ENCODE data around the gene BCHE.
"Not testable (repeated sequence)": the region's sequence is repeated elsewhere in the genome, so short reads cannot be mapped to it uniquely, and the experiment has no call there.

The BCHE gene

GRCh38 chr3:165816209-165816608 lies 21.0 kb downstream of the BCHE start:
- DNase-seq (ENCODE audit: low read depth) = no peak

DNA sequence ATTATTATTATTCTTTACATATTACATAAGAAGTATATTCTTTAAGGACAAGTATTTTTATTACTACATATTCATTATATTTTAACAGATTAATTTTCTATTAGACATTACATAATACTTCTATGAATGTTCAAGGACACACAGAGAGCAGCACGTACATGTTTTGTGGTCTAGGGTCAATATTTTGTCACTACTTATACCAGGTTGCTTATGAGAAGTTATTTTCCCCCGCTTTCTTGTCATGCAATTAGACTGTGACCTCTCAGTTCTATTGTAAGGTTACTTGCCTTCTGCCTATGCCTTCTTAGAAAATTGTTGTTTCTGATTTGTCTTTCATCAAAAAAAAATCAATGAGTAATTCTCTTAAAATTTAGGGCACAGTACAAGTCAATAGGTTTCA lies 21.5 kb downstream of the BCHE start:
- no peak for DNase-seq (ENCODE audit: low read depth)

DNA sequence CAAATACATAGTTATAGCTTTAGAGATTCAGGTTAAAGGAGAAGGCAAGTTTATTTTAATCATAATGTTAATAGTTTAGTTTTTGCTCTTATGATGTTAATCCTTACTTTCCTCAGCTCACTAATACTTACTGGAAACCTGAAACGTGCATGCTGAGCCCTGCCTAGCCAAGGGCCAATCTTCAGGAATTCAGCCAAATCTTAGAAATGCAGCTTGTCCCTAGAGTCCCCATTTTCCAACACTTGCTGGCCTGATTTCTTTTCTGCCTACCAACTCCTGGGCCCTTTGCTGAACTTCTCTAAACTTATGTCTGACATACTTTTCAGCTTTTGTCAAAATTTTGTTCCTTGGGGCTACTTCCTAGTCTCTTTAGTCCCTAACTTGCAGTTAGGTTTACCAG lies 22.8 kb downstream of the BCHE start:
- DNase-seq (ENCODE audit: low read depth) = no peak

GRCh38 chr3:165807937-165808336 lies 29.3 kb downstream of the BCHE start:
- not testable (repeated sequence) for DNase-seq (ENCODE audit: low read depth)

GRCh38 chr3:165805946-165806561 lies 31.2 kb downstream of the BCHE start:
- DNase-seq (ENCODE audit: low read depth) = no peak

DNA sequence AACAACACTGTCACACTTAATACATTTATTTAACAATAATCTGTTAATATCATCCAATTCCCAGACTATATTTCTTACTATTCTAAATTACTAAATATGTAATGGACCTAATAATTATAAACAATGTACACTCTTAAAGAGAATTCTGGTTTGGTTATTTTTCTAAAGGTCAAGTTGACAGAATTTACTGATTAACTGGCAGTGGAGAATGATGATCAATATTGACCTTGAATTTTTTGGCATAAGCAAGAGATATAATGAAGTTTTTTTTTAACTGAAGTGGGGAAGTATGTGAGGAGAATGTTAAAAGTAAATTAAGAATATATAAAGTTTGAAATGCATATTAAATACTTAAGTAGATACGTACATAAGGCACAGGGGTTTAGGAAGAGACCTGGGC lies 33.8 kb downstream of the BCHE start:
- no peak for DNase-seq (ENCODE audit: low read depth)

- DNase-seq (ENCODE audit: low read depth) = no peak
These were observed 36.3 kb downstream of the BCHE start for GRCh38 chr3:165800970-165801369.

- no peak for DNase-seq (ENCODE audit: low read depth)
These were observed 38.2 kb downstream of the BCHE start for GRCh38 chr3:165799026-165799425.

- DNase-seq (ENCODE audit: low read depth) = no peak
These were observed 39.7 kb downstream of the BCHE start for GRCh38 chr3:165797551-165797950.

- no peak for DNase-seq (ENCODE audit: low read depth)
These were observed 40.5 kb downstream of the BCHE start for GRCh38 chr3:165796701-165797100.

- DNase-seq (ENCODE audit: low read depth) = no peak
These were observed 48.7 kb downstream of the BCHE start for GRCh38 chr3:165788531-165788930.

GRCh38 chr3:165786013-165786412 lies 51.2 kb downstream of the BCHE start:
- no peak for DNase-seq (ENCODE audit: low read depth)

- no peak for DNase-seq (ENCODE audit: low read depth)
These were observed 52.9 kb downstream of the BCHE start for GRCh38 chr3:165784337-165784736.

DNA sequence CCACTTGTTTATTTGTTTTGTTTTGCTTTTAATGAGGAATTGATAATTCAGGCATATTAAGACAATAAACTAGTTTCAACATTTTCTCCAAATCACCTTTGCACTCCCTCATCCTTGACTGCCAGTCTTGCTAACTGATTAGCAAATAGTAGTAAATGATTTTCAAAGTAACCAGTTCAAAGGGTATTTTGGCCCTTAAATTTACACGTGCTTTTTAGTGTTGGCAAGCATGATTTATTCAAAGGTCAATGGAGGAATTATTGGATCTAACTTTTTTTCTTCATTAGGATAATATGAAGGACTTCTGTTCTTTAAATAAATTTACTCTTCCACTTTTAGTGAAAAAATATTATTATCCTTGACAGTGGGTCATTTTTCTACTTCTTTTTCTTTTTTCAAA lies 53.8 kb downstream of the BCHE start:
- no peak for DNase-seq (ENCODE audit: low read depth)

DNA sequence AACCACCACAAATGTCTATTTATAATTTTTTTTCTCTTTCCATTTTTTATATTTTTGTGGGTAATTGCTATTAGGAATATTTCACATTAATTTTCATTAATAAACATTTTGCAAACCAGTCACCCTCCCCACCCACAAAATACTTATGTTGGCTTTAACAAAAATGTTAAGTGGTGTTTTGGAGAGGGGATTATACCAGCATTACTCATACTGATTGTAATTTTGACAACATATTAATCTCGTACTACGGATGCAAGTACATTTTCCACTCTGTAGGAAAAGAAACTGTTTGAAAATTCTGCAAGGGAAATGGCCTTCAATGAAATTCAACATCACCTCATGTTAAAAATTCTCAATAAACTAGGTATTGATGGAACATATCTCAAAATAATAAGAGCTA lies 58.3 kb downstream of the BCHE start:
- DNase-seq (ENCODE audit: low read depth) = no peak

GRCh38 chr3:165778456-165778855 lies 58.8 kb downstream of the BCHE start:
- no peak for DNase-seq (ENCODE audit: low read depth)

DNA sequence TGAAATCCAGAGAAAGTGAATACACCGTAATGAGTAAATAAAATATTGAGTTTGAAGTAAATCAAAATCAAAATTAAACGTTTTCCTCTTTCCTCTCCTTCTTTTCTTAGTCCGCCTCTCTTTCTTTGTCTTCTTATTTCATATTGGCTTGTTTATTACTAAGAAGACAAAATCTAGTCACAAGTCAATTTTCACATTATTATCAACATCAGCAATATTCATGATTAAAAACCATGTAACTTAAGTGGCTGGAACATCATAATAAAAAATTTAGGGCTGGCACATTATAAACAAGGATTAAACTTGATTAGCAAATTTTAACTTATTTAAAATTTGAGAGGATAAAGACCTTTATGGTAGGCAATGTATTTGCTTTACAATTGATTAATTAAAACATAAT lies 61.4 kb downstream of the BCHE start:
- DNase-seq (ENCODE audit: low read depth) = no peak

GRCh38 chr3:165770781-165771180 lies 66.4 kb downstream of the BCHE start:
- no peak for DNase-seq (ENCODE audit: low read depth)

DNA sequence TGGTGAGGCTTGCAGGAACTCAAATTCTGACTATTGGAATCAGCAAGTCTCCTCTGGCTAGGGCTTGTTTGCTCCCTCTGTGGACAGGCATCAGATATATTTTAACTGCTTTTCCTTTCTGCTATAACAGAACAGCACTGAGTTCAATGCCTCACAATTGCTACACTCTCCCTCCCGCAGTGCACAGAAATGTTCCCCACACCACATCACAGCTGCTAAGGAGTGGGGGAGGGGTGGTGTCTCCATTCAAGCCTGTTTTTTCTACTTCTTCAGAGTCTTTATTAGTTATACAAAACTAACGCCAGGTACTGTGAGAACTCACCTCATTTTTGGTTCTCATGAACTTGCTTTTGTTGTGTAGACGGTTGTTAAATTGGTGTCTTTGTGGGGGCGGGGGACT lies 68.5 kb downstream of the BCHE start:
- DNase-seq (ENCODE audit: low read depth) = no peak

DNA sequence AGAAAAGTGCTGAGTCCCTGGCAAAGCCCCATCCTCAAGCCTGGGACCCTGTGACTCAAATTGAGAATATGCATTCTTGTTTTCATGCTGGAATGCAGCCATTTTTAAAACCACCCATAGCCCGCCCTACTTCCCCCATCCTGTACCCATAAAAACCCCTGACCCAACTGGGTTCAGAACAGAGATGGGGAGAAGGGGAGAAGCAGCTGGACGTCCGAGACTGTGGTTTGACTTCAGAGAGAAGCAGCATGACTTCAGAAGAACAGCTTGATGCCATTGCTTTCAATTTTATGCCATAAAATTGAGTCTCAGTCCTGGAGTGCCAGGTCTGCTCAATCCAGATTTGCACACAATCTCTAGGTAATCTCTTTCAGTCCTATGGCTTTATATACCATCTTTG lies 78.2 kb downstream of the BCHE start:
- no peak for DNase-seq (ENCODE audit: low read depth)

GRCh38 chr3:165755571-165755970 lies 81.7 kb downstream of the BCHE start:
- no peak for DNase-seq (ENCODE audit: low read depth)

DNA sequence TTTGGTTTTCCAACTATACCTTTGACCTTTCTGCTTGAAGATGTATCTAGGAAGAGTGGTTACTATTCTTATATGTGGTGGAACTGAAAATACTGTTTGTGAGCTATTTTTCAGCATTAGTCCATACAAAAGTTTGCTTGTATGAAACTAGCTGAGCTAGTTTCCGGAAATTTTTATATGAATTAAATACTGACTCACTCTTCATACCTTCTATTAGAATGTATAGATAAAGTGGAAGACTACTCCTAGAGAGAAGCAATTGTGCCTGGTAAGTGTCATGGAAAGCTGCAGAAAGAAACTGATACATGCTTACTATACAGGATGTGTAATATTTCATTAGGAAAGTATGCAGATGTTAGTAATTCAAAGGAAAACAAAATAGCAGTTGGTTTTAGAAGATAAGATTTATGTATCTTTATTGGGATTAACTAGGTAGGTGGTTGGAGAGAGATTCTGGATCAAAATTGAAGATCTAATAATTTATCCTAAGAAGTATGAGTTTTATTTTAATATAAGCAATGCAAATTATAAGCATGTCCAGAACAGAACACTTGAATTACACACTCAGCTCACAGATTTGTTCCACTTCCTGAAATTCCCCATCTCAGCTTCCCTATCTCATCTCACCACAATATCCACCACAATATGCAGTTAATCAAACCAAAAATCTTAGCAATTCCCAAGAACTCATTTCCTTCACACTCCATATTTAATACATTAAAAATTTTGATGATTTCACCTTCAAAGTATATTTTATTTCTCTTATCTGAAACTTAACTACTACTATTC lies 82.8 kb downstream of the BCHE start:
- no peak for DNase-seq (ENCODE audit: low read depth)

DNA sequence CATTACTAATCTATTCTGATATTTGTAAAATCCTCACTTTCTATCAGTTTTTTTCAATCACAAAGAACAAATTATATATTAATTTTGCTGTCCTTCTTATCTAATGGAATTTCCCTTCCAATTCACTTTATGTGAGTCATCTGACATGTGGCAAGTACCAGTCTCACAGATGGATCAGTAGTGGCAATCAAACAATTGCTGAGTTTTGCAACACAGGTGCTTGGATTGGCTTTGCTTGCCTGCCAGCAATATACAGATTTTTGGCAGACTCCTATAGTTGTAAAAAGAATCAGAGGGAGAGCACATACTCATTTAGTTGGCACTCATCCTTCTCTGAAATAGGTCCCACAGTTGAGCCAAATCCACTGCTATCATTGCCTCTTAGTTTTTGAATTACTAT lies 83.7 kb downstream of the BCHE start:
- peak; percentile 43 for DNase-seq (ENCODE audit: low read depth)

DNA sequence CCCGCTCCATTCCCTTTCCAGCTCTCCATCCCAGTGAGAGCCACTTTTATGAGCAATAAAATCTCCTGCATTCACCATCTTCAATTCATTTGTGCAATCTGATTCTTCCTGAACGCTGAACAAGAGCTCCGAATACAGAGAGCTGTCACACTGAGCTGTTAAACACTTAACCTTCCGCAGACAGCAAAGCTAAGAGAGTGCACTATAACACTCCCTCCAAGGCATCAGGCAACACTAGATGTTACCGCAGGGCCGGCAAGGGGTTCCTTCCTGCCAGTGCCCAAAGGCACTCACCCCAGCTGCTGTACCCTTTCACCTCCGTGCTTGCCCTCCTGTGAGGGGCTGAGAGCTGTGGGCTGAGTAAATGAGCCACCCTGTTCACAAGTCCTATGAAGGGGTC lies 85.6 kb downstream of the BCHE start:
- DNase-seq (ENCODE audit: low read depth) = no peak

Data from HS-5 (cell line).